IPS-NIHi11 (cell line): ENCODE results near the gene DRC7.

ENCODE experiments used
- DNase-seq: peaks from one replicate; pipeline ENCODE4 v3.0.0; 2012; ENCODE audit warnings: mixed read lengths, low spot score

Gene DRC7

DNA sequence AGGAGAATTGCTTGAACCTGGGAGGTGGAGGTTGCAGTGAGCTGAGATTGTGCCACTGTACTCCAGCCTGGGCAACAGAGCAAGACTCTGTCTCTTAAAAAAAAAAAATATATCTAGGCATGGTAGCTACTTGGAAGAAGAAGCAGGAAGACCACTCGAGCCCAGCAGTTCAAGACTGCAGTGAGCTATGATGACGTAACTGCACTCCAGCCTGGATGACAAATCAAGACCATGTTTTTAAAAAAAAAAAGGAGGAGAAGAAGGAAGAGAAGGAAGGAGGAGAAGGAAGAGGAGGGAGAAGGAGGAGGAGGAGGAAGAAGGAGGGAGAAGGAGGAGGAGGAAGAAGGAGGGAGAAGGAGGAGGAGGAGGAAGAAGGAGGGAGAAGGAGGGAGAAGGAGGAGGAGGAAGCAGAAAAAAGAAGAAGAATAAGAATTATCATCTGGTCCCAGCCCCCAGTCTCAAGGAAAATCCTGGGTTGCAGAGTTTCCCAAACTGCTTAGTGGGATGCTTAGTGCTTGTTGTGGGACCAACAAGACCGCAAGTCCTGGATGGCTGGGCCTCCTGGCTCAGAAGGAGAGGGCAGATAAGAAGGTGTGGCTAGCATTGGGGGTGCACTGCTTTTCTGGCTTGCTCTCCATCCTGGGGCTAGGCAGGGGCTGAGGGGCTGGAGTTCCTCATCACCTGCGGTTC, 3.7 kb upstream of the DRC7 start:
- DNase-seq = no peak

DNA sequence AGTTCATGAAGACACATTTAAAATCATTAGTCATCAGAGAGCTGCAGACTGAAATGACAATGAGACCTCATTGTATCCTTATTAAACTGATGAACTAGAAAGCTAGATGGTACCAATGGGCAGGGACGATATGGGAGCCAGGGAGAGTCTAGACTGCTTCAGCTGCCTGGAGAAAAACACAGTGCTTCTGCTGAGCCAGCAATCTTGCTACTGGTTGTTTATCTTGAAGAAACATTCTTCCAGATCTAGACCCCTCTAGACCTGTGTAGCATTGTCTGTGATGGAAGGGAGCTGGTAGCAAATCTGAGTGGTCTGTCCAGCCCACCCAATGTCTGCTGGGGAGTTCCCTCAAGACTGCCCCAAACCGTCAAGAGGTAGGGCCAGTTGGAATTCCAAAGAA, 2.0 kb upstream of the DRC7 start:
- DNase-seq = no peak

DNA sequence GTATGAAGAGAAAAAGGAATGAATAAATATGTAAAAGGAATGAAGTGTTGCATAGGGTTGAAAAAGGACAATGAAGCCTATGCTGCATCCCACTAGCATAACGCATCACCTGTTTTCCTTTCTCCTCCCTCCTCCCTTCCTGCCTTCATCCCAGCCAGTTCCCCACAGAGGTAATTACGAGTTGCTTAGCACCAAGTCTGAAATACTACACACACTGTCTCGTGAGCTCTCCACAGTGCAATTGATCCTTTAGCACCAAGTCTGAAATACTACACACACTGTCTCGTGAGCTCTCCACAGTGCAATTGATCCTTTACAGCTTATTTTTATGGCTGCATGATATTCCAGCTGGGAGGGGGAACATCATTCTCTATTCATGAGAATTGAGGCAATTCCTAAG, 1.1 kb upstream of the DRC7 start:
- DNase-seq = no peak

DNA sequence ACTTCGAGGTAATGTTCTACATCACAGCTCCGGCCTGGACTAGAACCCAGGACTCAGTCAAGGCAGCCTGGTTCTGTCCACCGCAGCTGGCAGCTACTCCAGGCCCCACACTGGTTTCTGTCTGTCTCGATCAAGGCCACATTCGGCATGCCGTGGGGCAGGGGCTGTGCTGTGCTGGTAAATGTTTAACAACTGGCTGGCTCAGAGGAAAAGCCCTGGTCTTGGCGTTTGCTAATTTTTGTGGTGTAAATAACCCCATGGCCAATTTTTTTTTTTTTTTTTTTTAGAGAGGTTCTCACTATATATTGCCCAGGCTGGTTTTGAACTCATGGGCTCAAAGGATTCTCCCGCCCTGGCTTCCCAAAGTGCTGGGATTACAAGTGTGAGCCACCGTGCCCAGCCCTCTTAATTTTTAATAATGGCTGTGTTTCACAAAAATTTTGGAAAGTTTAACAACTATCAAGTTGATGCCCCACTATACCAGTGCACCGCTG, 328 bp upstream of the DRC7 start:
- DNase-seq = no peak

DNA sequence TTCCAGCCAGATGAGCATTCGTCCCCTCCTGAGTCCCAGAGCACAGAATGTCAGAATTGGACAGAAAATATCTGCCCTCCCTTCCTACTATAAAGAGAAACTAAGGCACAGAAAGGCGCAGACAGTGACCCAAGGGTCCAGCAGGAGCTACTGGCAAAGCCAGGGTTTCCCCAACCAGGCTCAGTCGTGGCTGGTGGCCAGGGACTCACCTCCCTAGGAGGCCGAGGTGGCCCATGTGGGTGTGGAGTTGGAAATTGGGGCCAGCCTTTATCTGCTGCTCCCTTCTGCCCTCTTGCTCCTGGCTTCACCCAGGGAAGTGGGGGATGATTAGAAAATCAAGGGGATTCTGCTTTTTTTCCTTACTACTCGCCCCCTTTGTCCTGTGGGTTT, 1.1 kb downstream of the DRC7 start:
- no peak for DNase-seq

DNA sequence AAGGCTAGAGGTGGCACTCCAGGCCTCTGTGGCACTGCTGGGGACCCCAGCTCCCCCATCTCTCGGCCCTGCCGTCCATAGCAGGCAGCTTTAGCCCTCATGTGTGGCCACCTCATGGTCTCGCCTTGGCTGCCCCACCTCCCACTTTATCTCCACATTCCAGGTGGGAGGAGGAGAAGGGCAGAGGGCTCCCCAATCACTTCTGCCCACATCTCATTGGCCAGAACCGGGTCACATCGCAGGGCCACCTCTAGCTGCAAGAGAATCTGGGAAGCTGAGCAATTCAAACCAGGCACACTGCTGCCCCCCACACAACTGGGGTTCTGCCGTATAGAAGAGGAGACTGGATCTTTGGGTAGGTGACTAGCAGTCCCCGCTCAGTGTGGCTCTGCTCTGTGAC, 1.6 kb downstream of the DRC7 start:
- DNase-seq = no peak

DNA sequence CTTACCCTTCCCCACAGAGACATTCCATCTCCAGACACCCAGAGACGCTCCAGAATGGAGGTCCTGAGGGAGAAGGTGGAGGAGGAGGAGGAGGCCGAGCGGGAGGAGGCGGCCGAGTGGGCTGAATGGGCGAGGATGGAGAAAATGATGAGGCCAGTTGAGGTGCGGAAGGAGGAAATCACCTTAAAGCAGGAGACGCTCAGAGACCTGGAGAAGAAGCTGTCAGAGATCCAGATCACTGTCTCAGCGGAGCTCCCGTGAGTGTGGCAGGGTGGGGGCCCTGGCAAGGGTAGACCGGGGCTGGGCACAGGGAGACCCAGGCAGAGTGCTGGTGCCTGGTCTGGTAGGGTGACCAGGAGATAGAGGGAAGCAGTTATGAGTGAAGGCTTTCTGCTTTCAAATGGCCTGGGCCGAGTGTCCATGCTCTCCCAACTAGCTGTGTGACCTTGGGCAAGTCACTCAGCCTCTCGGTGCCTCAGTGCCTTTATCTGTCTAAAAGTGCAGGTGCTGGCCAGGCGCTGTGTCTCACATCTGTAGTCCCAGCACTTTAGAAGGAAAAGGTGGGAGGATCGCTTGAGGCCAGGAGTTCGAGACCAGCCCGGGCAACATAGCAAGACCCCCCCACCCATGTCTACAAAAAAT, 3.4 kb downstream of the DRC7 start:
- peak; percentile 4 for DNase-seq

DNA sequence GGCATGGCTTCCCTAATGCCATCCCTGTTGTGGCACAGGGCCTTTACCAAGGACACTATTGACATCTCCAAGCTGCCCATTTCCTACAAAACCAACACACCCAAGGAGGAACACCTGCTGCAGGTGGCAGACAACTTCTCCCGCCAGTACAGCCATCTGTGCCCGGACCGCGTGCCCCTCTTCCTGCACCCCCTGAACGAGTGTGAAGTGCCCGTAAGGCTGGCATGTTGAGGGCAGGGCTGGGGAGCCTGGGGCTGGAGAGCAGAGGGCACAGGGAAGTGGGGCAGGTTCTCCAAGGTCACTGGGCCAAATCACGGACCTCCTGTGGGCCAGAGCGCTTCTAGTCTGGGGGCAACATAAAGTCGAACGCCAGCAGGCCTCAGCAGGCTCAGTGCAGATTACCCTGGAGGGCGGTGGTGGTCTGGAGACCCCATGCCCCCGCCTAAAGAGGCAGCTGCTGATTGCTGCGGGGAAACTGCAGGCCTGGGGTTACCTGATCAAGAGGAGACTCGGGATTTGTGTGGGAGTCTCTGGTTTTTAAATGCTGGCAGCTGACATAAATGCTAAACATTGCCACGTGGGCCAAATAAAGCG, 4.3 kb downstream of the DRC7 start:
- peak; percentile 3 for DNase-seq

DNA sequence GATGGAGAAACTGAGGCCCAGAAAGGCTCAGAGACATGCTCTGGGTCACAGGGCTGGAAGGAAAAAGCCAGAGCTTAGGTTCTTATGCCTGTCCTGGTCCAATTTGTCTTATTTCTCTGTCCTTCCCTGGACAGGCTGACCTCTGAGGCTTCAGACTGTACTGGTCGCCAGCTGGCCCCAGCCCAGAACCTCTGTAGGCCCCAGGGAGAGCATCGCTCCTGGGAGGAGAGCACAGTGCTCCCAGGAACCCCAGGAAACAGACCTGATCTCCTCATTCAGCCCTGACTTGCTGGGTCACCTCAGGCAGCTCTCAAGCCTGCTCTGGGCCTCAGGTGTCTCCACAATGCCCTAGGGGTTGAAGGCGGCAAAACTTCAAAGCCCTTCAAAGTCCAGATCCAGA, 4.9 kb downstream of the DRC7 start:
- DNase-seq = peak; percentile 2

DNA sequence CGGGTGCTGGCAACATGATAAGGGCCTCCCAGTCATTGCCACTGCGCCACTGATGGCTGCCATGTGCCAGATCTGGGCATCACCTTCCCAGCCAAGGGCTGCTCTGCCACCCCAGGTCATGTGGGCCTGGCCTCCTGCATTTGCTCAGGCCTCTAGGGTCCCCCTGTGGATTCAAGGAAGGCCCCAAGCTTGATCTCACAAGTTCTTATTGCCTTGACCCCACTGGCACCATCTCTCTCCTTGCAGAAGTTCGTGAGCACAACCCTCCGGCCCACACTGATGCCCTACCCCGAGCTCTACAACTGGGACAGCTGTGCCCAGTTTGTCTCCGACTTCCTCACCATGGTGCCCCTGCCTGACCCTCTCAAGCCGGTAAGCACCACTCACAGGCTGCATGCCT, 5.3 kb downstream of the DRC7 start:
- no peak for DNase-seq

DNA sequence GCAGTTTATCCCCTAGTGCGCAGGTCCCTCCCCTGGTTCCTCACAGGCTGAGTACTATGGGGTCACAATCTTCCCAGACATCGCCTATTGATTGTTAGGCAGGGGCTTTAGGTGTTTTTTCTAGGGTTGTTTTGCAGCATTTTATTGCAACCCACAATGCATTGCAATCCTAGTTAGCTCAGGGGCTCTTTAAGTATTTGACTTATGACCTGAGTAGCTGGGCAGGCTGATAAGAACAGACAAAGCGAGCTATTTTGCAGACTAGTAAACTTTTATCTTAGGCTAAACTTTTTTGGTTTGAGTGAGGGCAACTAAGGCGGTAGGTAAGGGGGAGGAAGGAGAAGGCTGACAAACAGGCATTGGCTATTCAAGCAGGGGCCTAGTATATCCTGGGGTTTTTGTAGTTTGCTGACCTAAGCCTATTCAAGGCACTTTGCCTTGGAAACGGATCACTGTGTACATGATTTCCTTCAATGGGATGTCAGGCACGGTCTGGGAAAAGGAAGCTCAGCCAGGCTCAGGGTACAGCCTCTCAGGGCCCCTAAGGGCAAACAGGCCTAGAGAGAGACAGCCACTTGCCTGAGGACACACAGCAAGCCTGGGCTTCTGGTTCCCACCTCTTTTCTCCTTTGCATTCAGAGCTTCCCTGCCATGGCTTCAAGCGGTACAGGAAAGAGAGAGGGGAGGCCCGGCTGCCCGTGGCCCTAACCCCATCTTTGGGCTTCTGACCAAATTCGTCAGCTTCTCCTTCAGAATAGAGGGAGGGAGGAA, 6.4 kb downstream of the DRC7 start:
- DNase-seq = peak; percentile 2

DNA sequence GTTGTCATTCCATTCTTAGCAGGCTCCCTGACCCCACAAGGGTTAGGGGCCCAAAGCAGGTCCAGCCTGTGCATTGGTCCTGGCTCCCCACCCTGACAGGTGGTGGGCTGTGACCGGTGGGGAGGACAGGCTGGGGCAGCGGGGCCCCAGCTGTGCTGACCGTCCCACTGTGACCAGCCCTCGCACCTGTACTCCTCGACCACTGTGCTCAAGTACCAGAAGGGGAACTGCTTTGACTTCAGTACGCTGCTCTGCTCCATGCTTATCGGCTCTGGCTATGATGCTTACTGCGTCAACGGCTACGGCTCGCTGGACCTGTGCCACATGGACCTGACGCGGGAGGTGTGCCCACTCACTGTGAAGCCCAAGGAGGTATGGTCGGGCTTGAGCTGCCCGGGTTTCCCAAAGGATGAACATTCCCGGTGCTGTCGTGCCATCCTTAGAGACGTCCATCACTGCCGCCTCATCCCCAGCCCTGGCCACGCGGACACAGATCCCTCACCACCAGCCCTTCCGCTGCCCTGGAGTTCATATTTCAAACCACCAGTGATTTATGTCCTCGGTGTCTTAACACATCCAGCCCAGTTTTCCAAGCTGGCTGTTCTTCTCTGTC, 7.3 kb downstream of the DRC7 start:
- DNase-seq = peak; percentile 2

DNA sequence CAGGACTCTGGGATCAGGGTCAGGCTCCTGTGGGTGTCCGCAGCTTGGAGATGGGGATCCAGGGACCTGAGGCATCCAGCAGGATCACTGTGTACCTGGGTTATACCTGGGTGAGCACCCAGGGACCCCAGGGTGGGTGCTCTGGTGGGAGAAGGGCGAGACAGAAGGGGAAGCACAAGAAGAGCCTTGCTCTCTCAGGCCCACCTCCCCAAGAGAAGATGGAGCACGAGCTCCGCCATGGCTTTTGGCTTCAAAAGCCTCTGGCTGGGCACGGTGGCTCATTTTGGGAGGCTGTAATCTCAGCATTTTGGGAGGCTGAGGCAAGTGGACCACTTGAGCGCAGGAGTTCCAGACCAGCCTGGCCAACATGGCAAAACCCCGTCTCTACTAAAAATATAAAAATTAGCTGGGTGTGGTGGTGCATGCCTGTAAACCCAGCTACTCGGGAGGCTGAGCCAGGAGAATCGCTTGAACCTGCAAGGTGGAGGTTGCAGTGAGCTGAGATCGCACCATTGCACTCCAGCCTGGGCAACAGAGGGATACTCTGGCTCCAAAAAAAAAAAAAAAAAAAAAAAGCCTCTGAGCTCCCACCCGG, 8.9 kb downstream of the DRC7 start:
- peak; percentile 2 for DNase-seq

DNA sequence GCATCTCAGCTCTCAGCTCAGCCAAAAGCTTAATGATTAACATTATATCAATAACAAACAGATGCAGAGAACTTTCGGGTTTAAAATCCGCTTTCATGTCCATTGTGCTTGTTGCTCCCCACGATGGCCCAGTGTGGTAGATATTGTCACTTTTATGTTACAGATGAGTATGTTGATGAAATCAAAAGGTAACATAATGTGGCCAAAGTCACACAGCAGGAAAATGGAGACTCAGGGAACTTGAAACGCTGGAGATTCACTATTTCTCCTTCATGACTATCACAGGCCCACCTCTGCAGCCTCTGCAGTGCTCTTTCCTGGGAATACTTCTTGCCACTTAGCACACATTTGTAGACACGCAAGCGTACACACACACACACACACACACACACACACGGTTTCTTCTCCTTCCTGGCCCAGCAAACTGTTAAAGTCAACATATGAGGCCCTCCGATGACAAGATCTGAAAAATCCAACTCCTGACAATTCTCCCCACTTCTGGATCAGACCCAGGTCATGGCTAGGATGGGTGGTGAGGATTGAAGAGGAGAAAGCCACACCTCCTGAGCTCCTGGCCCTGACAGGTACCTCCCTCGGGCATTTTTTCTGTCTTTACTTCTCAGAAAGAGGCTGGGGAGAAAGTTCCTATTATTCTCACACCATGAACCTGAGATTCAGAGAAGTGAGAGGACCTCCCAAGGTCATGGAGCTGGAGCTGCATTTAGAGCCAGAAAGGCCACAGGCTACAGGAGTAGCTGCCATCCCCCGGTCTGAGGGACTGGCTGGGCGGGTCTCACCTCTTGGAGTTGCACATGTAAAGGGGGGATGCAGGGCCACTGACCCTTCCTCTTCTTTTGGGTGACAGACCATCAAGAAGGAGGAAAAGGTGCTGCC, 9.7 kb downstream of the DRC7 start:
- peak; percentile 8 for DNase-seq

DNA sequence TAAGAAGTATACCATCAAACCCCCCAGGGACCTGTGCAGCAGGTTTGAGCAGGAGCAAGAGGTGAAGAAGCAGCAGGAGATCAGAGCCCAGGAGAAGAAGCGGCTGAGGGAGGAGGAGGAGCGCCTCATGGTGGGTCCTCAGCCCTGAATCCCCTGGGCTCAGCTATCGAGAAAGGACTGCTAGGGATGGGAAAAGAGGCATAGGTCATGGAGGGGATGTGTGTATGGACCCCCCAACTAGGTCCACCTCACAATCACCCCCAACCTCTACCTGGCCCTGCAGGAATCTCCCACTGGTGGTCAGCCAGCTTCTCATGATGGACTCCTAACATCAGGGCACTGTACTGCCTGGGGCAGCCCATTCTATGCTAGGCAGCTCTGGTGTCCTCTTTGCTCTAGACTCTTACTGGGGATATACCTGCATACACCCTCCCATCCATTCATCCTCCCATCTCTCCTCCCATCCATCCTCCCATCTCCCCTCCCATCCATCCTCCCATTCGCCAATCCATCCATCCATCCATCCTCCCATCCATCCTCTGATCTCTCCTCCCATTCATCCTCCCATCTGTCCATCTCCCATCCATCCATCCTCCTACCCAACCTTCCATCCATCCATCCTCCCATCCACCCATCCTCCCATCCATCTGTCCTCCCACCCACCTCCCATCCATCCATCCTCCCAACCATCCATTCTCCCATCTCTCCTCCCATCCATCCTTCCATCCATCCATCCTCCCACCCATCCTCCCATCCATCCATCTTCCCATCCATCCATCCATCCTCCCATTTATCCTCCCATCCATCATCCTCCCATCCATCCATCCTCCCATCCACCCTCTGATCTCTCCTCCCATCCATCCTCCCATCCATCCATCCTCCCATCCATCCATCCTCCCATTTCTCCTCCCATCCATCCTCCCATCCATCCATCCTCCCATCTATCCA, 10.6 kb downstream of the DRC7 start:
- peak; percentile 4 for DNase-seq

DNA sequence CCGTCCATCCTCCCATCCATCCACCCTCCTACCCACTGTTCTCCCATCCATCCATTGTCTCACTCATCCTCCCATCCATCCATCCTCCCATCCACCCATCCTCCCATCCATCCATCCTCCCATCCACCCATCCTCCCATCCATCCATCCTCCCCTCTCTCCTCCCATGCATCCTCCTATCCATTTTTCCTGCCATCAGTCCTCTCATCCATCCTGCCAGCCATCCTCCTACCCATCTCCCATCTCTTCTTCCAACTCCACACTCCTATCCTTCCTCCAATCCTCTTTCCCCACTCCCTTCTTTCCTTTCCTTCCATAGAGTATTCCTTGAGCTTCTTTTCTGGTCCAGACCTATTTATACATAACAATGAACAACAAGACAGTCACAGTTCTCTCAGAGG, 12.1 kb downstream of the DRC7 start:
- no peak for DNase-seq

DNA sequence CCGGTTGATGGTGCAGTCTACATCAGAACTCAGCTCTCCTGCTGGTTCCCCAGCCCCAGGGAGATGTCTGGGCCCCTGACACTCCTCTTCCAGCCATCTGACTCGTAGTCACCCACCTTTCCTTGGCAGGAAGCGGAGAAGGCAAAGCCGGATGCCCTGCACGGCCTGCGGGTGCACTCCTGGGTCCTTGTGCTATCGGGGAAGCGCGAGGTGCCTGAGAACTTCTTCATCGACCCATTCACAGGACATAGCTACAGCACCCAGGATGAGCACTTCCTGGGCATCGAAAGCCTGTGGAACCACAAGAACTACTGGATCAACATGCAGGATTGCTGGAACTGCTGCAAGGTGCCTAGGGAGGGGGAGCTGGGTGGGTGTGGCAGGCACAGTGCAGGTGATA, 12.7 kb downstream of the DRC7 start:
- no peak for DNase-seq

DNA sequence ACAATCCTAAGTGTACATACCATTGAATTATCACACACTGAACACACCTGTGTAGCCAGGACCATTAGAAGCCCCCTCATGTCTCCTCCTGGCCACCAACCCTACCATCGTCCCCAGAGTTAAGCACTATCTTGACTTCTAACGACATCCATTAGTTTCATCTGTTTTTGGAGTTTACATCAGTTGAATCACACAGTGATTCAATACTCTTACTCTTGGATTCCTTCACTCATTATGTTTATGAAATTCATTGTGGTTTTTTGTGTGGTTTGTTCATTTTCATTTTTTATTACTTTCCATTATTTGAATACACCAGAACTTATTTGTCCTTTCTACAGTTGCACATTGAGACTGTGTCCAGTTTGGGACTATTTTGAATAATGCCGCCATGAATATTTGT, 13.6 kb downstream of the DRC7 start:
- no peak for DNase-seq

DNA sequence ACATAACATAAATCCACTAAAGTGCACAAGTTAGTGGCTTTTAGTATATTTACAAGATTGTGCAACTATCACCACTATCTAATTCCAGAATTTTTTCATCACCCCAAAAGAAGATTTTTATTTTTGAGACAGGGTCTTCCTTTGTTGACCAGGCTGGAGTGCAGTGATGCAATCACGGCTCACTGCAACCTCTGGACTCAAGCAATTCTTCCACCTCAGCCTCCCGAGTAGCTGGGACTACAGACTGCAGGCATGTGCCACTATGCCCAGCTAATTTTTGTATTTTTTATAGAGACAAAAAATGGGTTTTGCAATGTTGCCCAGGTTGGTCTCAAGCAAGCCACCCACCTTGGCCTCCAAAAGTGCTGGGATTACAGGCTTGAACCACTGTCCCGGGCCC, 15.1 kb downstream of the DRC7 start:
- no peak for DNase-seq

DNA sequence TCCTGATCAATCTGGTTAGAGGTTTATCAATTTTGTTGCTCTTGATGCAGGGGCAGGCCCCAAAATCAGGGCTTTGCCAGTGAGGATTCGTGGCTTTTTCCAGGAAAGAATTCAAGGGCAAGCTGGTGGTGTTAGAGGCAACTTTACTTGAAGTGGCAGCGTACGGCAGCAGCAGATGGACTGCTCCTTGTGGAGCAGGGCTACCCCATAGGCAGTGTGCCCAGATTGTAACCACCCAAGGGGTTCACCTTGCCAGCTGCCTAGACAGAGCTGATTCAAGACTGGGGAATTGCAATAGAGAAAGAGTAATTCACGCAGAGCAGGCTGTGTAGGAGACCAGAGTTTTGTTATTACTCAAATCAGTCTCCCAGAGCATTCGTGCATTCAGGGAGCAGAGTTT, 16.7 kb downstream of the DRC7 start:
- DNase-seq = no peak
